Fibroblast of upper back skin (primary cell): ENCODE data around the gene ARHGAP18.

ENCODE experiments used
- DNase-seq: peaks from one replicate; pipeline ENCODE4 v3.0.0-alpha.2; 2013

Gene ARHGAP18

GRCh38 chr6:129638686-129639085 is 71.3 kb downstream of the ARHGAP18 start:
- peak; percentile 23 for DNase-seq

GRCh38 chr6:129638055-129638684 is 71.8 kb downstream of the ARHGAP18 start:
- DNase-seq: peak; percentile 32

GRCh38 chr6:129637340-129638054 is 72.5 kb downstream of the ARHGAP18 start:
- DNase-seq: no peak

GRCh38 chr6:129635396-129636130 is 74.4 kb downstream of the ARHGAP18 start:
- DNase-seq: peak; percentile 86

- peak; percentile 43 for DNase-seq
Observed at GRCh38 chr6:129634411-129635230, 75.4 kb downstream of the ARHGAP18 start.

GRCh38 chr6:129633529-129633928 is 76.4 kb downstream of the ARHGAP18 start:
- no peak for DNase-seq

GRCh38 chr6:129632172-129632613 is 77.8 kb downstream of the ARHGAP18 start:
- no peak for DNase-seq

GRCh38 chr6:129631070-129631469 is 78.9 kb downstream of the ARHGAP18 start:
- DNase-seq: no peak

GRCh38 chr6:129630596-129630995 is 79.4 kb downstream of the ARHGAP18 start:
- DNase-seq: no peak

- no peak for DNase-seq
Observed at GRCh38 chr6:129628101-129628815, 81.7 kb downstream of the ARHGAP18 start.

- no peak for DNase-seq
Observed at GRCh38 chr6:129624488-129624887, 85.5 kb downstream of the ARHGAP18 start.

- DNase-seq: no peak
Observed at GRCh38 chr6:129623008-129623732, 86.8 kb downstream of the ARHGAP18 start.

GRCh38 chr6:129621252-129621651 is 88.7 kb downstream of the ARHGAP18 start:
- DNase-seq: no peak

GRCh38 chr6:129620234-129620610 is 89.8 kb downstream of the ARHGAP18 start:
- no peak for DNase-seq

GRCh38 chr6:129619579-129620233 is 90.3 kb downstream of the ARHGAP18 start:
- DNase-seq: no peak

- peak; percentile 27 for DNase-seq
Observed at GRCh38 chr6:129617986-129618385, 92.0 kb downstream of the ARHGAP18 start.

- no peak for DNase-seq
Observed at GRCh38 chr6:129615496-129615895, 94.5 kb downstream of the ARHGAP18 start.

GRCh38 chr6:129615020-129615419 is 95.0 kb downstream of the ARHGAP18 start:
- no peak for DNase-seq

GRCh38 chr6:129614464-129614863 is 95.5 kb downstream of the ARHGAP18 start:
- DNase-seq: no peak

- no peak for DNase-seq
Observed at GRCh38 chr6:129612440-129612839, 97.5 kb downstream of the ARHGAP18 start.

- DNase-seq: no peak
Observed at GRCh38 chr6:129609635-129610034, 100.3 kb downstream of the ARHGAP18 start.
